ENCODE results near the gene CTXN3. TPM values are rescaled to one million over a fixed set of nuclear protein-coding genes. Genes with fewer than 3 reads are reported as not detected.

Gene CTXN3
- not detected in 2 replicates for total RNA-seq

DNA sequence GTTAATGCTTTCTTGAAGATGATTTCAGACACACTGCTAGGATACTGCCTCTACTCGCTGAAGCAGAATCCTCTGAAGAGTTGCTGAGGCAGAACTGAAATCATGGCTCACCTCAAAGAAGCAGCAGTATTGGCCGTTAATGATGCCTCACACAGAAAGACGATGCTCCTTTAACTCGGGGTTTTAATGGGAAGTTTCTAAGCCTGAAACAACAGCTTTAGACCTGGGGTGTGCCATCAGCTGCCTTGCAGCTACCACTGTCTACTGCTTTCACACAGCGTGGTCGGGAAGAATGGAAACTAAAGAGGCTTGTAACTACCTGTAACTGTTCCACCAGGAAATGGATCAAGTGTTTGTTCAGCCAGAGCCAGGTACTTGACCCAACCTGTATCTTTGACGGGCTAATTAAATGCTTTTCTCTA lies at the start of gene CTXN3:
TSS of gene CTXN3 (plus strand) at position 65 of the 422 bp plus-strand sequence. CDS start 8,440 bp downstream, outside the sequence.

GRCh38 chr5:127702926-127703561 lies 54.2 kb downstream of the CTXN3 start, which contains the start of gene CCDC192:
Gene CCDC192 (plus strand): TSS chr5:127703391. CDS start chr5:127703446, 55 bp downstream.

Other genes with a start within 250 kb of the CTXN3 start
- gene PRRC1, start 131.4 kb upstream of the CTXN3 start, total RNA-seq: 70.9 and 72.3 TPM in 2 replicates
- not detected in 2 replicates for gene CCDC192, start 54.3 kb downstream of the CTXN3 start, total RNA-seq